GM19351 (cell line): ENCODE results near the gene PARP12.

ENCODE experiments used
- ATAC-seq: cut with Tn5 transposase; IDR thresholded peaks from one replicate; pipeline ENCODE4 v1.9.1; 2021; ENCODE audit warnings: mild to moderate bottlenecking, moderate library complexity; ENCODE audit not compliant: unreplicated experiment

Gene PARP12

GRCh38 chr7:140036224-140036962, 26.4 kb downstream of the PARP12 start:
- ATAC-seq = peak; percentile 50

GRCh38 chr7:140035400-140036223, 27.1 kb downstream of the PARP12 start:
- ATAC-seq = no peak

GRCh38 chr7:140034421-140034820, 28.3 kb downstream of the PARP12 start:
- ATAC-seq = no peak

GRCh38 chr7:140033779-140034363, 28.9 kb downstream of the PARP12 start:
- ATAC-seq = no peak

GRCh38 chr7:140033036-140033435, 29.7 kb downstream of the PARP12 start:
- ATAC-seq = no peak

GRCh38 chr7:140031364-140031763, 31.4 kb downstream of the PARP12 start:
- ATAC-seq = no peak

GRCh38 chr7:140029072-140029471, 33.7 kb downstream of the PARP12 start:
- ATAC-seq = no peak

- no peak for ATAC-seq
Measured at GRCh38 chr7:140028311-140028710, 34.4 kb downstream of the PARP12 start.

- ATAC-seq = no peak
Measured at GRCh38 chr7:140027858-140028257, 34.9 kb downstream of the PARP12 start.

GRCh38 chr7:140026935-140027334, 35.8 kb downstream of the PARP12 start:
- no peak for ATAC-seq

- ATAC-seq = no peak
Measured at GRCh38 chr7:140025814-140026433, 36.8 kb downstream of the PARP12 start.

- no peak for ATAC-seq
Measured at GRCh38 chr7:140025241-140025640, 37.5 kb downstream of the PARP12 start.

- no peak for ATAC-seq
Measured at GRCh38 chr7:140024585-140024984, 38.2 kb downstream of the PARP12 start.

GRCh38 chr7:140023728-140024127, 39.0 kb downstream of the PARP12 start:
- no peak for ATAC-seq

- no peak for ATAC-seq
Measured at GRCh38 chr7:140022582-140023211, 40.1 kb downstream of the PARP12 start.

- no peak for ATAC-seq
Measured at GRCh38 chr7:140021603-140022002, 41.1 kb downstream of the PARP12 start.

GRCh38 chr7:140019606-140020005, 43.1 kb downstream of the PARP12 start:
- no peak for ATAC-seq

- ATAC-seq = no peak
Measured at GRCh38 chr7:140019172-140019571, 43.6 kb downstream of the PARP12 start.

- no peak for ATAC-seq
Measured at GRCh38 chr7:140018125-140019043, 44.4 kb downstream of the PARP12 start.

- ATAC-seq = no peak
Measured at GRCh38 chr7:140017543-140017942, 45.2 kb downstream of the PARP12 start.
